ENCODE results near the gene RBM27. TPM values are rescaled to one million over a fixed set of nuclear protein-coding genes. Genes with fewer than 3 reads are reported as not detected.

Gene RBM27
- total and polyA plus RNA-seq, 10 of the 15 experiments (the other 5 are each of a cell fraction or from before 2014, with no cell fraction given), result 5.8 to 33.9 (median 16.9) TPM

DNA sequence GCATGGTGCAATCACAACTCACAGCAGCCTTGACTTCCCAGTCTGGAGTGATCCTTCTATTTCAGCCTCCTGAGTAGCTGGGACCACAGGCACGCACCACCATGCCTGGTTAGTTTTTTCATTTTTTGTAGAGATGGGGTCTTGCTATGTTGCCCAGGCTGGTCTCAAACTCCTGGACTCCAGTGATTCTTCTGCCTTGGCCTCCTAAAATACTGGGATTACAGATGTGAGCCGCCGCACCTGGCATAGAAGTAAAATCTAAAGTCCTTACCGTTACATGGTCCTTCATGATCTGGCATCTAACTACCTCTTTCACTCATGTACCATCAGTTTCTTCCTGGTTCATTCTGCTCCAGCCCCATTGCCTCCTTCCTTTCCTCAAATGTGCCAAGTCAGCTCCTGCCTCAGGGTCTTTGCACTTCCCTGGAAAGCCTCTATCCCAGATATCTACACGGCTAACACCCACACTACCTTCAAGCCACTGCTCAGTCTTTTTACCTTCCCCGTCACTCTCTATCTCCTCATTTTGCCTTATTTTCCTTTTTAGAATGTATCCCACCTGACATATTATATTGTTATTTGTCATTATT is 6.9 kb upstream of the RBM27 start (continued):
- TF ChIP-seq ASH2L (IDR thresholded peaks at IDR 0.05; ENCODE audit: borderline replicate concordance, low read depth), result no peak
- TF ChIP-seq SREBF1 (IDR thresholded peaks at IDR 0.05; ENCODE audit: low read length), result no peak
- TF ChIP-seq, protein P1, sequence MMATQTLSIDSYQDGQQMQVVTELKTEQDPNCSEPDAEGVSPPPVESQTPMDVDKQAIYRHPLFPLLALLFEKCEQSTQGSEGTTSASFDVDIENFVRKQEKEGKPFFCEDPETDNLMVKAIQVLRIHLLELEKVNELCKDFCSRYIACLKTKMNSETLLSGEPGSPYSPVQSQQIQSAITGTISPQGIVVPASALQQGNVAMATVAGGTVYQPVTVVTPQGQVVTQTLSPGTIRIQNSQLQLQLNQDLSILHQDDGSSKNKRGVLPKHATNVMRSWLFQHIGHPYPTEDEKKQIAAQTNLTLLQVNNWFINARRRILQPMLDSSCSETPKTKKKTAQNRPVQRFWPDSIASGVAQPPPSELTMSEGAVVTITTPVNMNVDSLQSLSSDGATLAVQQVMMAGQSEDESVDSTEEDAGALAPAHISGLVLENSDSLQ (IDR thresholded peaks at IDR 0.05), result no peak

- ChIA-PET POLR2A (no interaction called here), RAD21 (ENCODE audit: unreplicated experiment) (no interaction called here)
Observed at GRCh38 chr5:146199176-146199815, 4.1 kb upstream of the RBM27 start.

More at GRCh38 chr5:146199176-146199815, 4.1 kb upstream of the RBM27 start:
- SMC1A ChIA-PET (ENCODE audit: uncharacterized antibody, unreplicated experiment), result no interaction called here
- Histone ChIP-seq H3K27me3 (replicated peaks in 1 of 2; ENCODE audit: control insufficient read depth in 2 of 2, insufficient read depth in 2 of 2, low read length in 1 of 2) (no peaks in the 10 kb centered on the region), H3K27ac (ENCODE audit: control insufficient read depth, insufficient read depth) (no peak overlapping the region), H3K4me3 (no peak overlapping the region), H3K4me1 (ENCODE audit: control insufficient read depth, insufficient read depth, low read length) (no peaks in the 10 kb centered on the region), H3K36me3 (ENCODE audit: control insufficient read depth in 2 of 2, insufficient read depth in 2 of 2, low read length in 1 of 2) (no peaks in the 10 kb centered on the region), H3K9me3 (replicated peaks; ENCODE audit: control insufficient read depth, insufficient read depth, low read length) (no peaks in the 10 kb centered on the region), H3K4me2 (ENCODE audit: control insufficient read depth, insufficient read depth) (no peak overlapping the region), H3K9ac (ENCODE audit: control insufficient read depth, insufficient read depth, low read length) (no peak overlapping the region), H3K79me2 (ENCODE audit: control insufficient read depth, insufficient read depth, low read length) (peaks cover 9% of the 10 kb centered on the region), H2AFZ (ENCODE audit: control insufficient read depth, low read depth, low read length) (no peak overlapping the region), H4K20me1 (ENCODE audit: control insufficient read depth, insufficient read depth) (no peaks in the 10 kb centered on the region)
- BruUV-seq (replicated peaks), result no TSS peak
- no peak for FAIRE-seq
- TF ChIP-seq, protein P2, sequence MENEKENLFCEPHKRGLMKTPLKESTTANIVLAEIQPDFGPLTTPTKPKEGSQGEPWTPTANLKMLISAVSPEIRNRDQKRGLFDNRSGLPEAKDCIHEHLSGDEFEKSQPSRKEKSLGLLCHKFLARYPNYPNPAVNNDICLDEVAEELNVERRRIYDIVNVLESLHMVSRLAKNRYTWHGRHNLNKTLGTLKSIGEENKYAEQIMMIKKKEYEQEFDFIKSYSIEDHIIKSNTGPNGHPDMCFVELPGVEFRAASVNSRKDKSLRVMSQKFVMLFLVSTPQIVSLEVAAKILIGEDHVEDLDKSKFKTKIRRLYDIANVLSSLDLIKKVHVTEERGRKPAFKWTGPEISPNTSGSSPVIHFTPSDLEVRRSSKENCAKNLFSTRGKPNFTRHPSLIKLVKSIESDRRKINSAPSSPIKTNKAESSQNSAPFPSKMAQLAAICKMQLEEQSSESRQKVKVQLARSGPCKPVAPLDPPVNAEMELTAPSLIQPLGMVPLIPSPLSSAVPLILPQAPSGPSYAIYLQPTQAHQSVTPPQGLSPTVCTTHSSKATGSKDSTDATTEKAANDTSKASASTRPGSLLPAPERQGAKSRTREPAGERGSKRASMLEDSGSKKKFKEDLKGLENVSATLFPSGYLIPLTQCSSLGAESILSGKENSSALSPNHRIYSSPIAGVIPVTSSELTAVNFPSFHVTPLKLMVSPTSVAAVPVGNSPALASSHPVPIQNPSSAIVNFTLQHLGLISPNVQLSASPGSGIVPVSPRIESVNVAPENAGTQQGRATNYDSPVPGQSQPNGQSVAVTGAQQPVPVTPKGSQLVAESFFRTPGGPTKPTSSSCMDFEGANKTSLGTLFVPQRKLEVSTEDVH (IDR thresholded peaks at IDR 0.05; ENCODE audit: low read depth, partially characterized antibody), result no peak
- TF ChIP-seq ZNF217 (IDR thresholded peaks at IDR 0.05), result no peak
- no peak for TF ChIP-seq CHD1 (IDR thresholded peaks at IDR 0.05; ENCODE audit: low read depth, low read length)
- TF ChIP-seq NFYA (IDR thresholded peaks at IDR 0.05; ENCODE audit: borderline replicate concordance, low read depth, low read length), result no peak
- TF ChIP-seq NRF1 (conservative IDR thresholded peaks at IDR 0.05; ENCODE audit: low read depth, low read length), result no peak
- TF ChIP-seq ESRRA (IDR thresholded peaks at IDR 0.05; ENCODE audit: low read length), result no peak
- TF ChIP-seq FOXK2 (IDR thresholded peaks at IDR 0.05), result no peak
- TF ChIP-seq BRCA1 (IDR thresholded peaks at IDR 0.05; ENCODE audit: low read depth, low read length), result no peak
- TF ChIP-seq HDAC2 (IDR thresholded peaks at IDR 0.05), result no peak
- no peak for TF ChIP-seq MEF2B (IDR thresholded peaks at IDR 0.05; ENCODE audit: partially characterized antibody, poor library complexity, severe bottlenecking)
- no peak for TF ChIP-seq ZNF274 (IDR thresholded peaks at IDR 0.05; ENCODE audit: insufficient read depth, insufficient read length)
- TF ChIP-seq SRF (IDR thresholded peaks at IDR 0.05; ENCODE audit: low read depth in 2 of 2, low read length in 2 of 2), result no peak
- TF ChIP-seq ETV6 (conservative IDR thresholded peaks at IDR 0.05 in 1 of 2, IDR thresholded peaks at IDR 0.05 in 1 of 2; ENCODE audit: borderline replicate concordance in 1 of 2, low read depth in 1 of 2), result no peak
- no peak for TF ChIP-seq IRF3 (IDR thresholded peaks at IDR 0.05)
- no peak for TF ChIP-seq ATF7 (IDR thresholded peaks at IDR 0.05; ENCODE audit: low read depth)
- CTCF ChIA-PET, result no interaction called here
- intact Hi-C loops (cut with micrococcal nuclease; ENCODE audit: unreplicated experiment), result no loop called here
- DNase-seq (ENCODE audit: low read depth, low spot score), result no peak
- in situ Hi-C loops (cut with MboI), result no loop called here
- 93% methylated on average over 6 of the region's 6 CpGs for WGBS (ENCODE audit: insufficient coverage, insufficient replicate concordance, low lambda C conversion rate, missing lambda C conversion rate)
- ATAC-seq, result no peak
